Panc1 (cell line): ENCODE results near the gene JAZF1. TPM values are rescaled to one million over a fixed set of nuclear protein-coding genes. Genes with fewer than 3 reads are reported as not detected.
A peak's percentile ranks its signal among the peaks of the same experiment; 100 is the strongest.

Experiments used
- ATAC-seq: fragments of 200-7000 bp; cut with Tn5 transposase; 2 replicates; pipeline ENCODE4 v1.9.1; 2020; ENCODE audit warnings: mild to moderate bottlenecking, moderate library complexity
- BruUV-seq: library from RNA; stranded (reverse); fragments of 400-500 nt; replicated peaks from 2 replicates; lab custom pipeline; 2021; lab: Mats Ljungman, UMichigan
- CTCF ChIA-PET: fragments of 300-600 bp; sonication (Branson Sonifier 250); formaldehyde crosslinking; loops from one replicate; lab custom pipeline; 2022; ENCODE audit warnings: antibody characterized with exemption; lab: Charles Lee
- POLR2A ChIA-PET: fragments of 300-600 bp; sonication (Branson Sonifier 250); formaldehyde crosslinking; loops from one replicate; lab custom pipeline; 2022; ENCODE audit warnings: antibody characterized with exemption; lab: Charles Lee
- DNase-seq: peaks from one replicate; pipeline ENCODE4 v3.0.0-alpha.2; 2010; ENCODE audit warnings: low read depth, low spot score
- H3K27ac ChIP-seq: 2 replicates; pipeline ENCODE4 v1.5.1; 2011; ENCODE audit warnings: mild to moderate bottlenecking, low read length, inconsistent platforms
- H3K27me3 ChIP-seq: fragments of 200-500 bp; sonication (Bioruptor generic); 2 replicates; pipeline ENCODE4 v1.6.0; 2014; ENCODE audit warnings: low read length, inconsistent platforms; ENCODE audit not compliant: control insufficient read depth, insufficient read depth
- H3K36me3 ChIP-seq: fragments of 200-500 bp; sonication (Bioruptor generic); 2 replicates; pipeline ENCODE4 v1.5.1; 2014; ENCODE audit warnings: inconsistent platforms, mild to moderate bottlenecking, low read length, moderate library complexity; ENCODE audit not compliant: control insufficient read depth, insufficient read depth
- H3K4me1 ChIP-seq: 2 replicates; pipeline ENCODE4 v1.5.1; 2011; ENCODE audit warnings: inconsistent platforms, mild to moderate bottlenecking, low read length, moderate library complexity; ENCODE audit not compliant: control insufficient read depth, insufficient read depth
- H3K4me3 ChIP-seq, 2 experiments: 2 replicates each; pipeline ENCODE4 v1.5.1; 2011 to 2012; ENCODE audit warnings: low read depth in 2 of 2, low read length in 2 of 2, mild to moderate bottlenecking in 2 of 2, inconsistent platforms in 1 of 2, moderate library complexity in 1 of 2
- H3K9me3 ChIP-seq: fragments of 200-500 bp; sonication (Bioruptor generic); 2 replicates; pipeline ENCODE4 v1.5.1; 2014; ENCODE audit warnings: low read depth, mild to moderate bottlenecking, inconsistent platforms, low read length, moderate library complexity; ENCODE audit not compliant: control insufficient read depth, insufficient read depth
- POLR2AphosphoS5 ChIP-seq: IDR thresholded peaks from 2 replicates; pipeline ENCODE4 v1.6.1; 2012; ENCODE audit warnings: mild to moderate bottlenecking, low read depth, low read length, moderate library complexity
- REST ChIP-seq, 2 experiments: IDR thresholded peaks; 2 replicates each; pipeline ENCODE4 v1.6.1; 2011 to 2012; ENCODE audit warnings: low read depth in 2 of 2, control low read depth in 1 of 2, low read length in 1 of 2, mild to moderate bottlenecking in 1 of 2, moderate library complexity in 1 of 2; ENCODE audit not compliant: insufficient read depth in 1 of 2
- SIN3A ChIP-seq: IDR thresholded peaks from 2 replicates; pipeline ENCODE4 v1.6.1; 2012; ENCODE audit warnings: low read depth, mild to moderate bottlenecking, low read length, moderate library complexity, borderline replicate concordance; ENCODE audit not compliant: insufficient read depth
- TCF7L2 ChIP-seq: IDR thresholded peaks from 2 replicates; pipeline ENCODE4 v1.6.1; 2011; ENCODE audit warnings: mild to moderate bottlenecking, low read depth, low read length, inconsistent platforms
- in situ Hi-C: cut with HindIII; loops from 2 replicates; pipeline ENCODE4 v1.10.0; 2016; ENCODE audit warnings: low sequenced_read_pairs, low pct_unique_long_range_greater_than_20kb
- intact Hi-C: fragments of 100-400 bp; cut with micrococcal nuclease; formaldehyde crosslinking; loops from one replicate; pipeline ENCODE4 v1.10.0; 2022; ENCODE audit not compliant: unreplicated experiment
- total RNA-seq: library from RNA; stranded (reverse); gene quantifications from one replicate; pipeline ENCODE4 v1.2.1, GENCODE V29; 2021; ENCODE audit not compliant: unreplicated experiment
- TF ChIP-seq, protein P1 (sequence below): fragments of 450-650 bp; IDR thresholded peaks from 2 replicates; pipeline ENCODE4 v1.5.1; 2017; ENCODE audit warnings: mild to moderate bottlenecking

Gene JAZF1
- total RNA-seq, 1 experiment from 2014 or later = 8.8 TPM

GRCh38 chr7:28107960-28108359, 72.6 kb downstream of the JAZF1 start:
- intact Hi-C loops = no loop called here
- no peaks in the 10 kb centered on the region for H3K9me3 ChIP-seq
- 0 out of 2 replicates have a peak, but pooled peaks cover 9% of the 10 kb centered on the region for H3K4me1 ChIP-seq
- POLR2A ChIA-PET = interaction anchor here (0.6 kb wide), 1 partner anchor 20 kb away, joined by 3 read pairs; no protein-coding TSS in a partner anchor
- DNase-seq (no peak), ATAC-seq (peak; percentile 67; the same call in 1 of the 2 replicates)
- BruUV-seq = no TSS peak
- TF ChIP-seq SIN3A (no peak), REST (IDR thresholded peaks at IDR 0.05; ENCODE audit: insufficient read depth in 1 of 2, low read depth in 2 of 2, low read length in 1 of 2) (no peak), POLR2AphosphoS5 (no peak), TCF7L2 (no peak)
- TF ChIP-seq, protein P1, sequence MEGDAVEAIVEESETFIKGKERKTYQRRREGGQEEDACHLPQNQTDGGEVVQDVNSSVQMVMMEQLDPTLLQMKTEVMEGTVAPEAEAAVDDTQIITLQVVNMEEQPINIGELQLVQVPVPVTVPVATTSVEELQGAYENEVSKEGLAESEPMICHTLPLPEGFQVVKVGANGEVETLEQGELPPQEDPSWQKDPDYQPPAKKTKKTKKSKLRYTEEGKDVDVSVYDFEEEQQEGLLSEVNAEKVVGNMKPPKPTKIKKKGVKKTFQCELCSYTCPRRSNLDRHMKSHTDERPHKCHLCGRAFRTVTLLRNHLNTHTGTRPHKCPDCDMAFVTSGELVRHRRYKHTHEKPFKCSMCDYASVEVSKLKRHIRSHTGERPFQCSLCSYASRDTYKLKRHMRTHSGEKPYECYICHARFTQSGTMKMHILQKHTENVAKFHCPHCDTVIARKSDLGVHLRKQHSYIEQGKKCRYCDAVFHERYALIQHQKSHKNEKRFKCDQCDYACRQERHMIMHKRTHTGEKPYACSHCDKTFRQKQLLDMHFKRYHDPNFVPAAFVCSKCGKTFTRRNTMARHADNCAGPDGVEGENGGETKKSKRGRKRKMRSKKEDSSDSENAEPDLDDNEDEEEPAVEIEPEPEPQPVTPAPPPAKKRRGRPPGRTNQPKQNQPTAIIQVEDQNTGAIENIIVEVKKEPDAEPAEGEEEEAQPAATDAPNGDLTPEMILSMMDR = no peak
- no peak overlapping the region for H3K27ac ChIP-seq
- no peaks in the 10 kb centered on the region for H3K36me3 ChIP-seq
- H3K27me3 ChIP-seq = no peaks in the 10 kb centered on the region
- in situ Hi-C loops = no loop called here
- CTCF ChIA-PET = no interaction called here
- H3K4me3 ChIP-seq = no peak overlapping the region

DNA sequence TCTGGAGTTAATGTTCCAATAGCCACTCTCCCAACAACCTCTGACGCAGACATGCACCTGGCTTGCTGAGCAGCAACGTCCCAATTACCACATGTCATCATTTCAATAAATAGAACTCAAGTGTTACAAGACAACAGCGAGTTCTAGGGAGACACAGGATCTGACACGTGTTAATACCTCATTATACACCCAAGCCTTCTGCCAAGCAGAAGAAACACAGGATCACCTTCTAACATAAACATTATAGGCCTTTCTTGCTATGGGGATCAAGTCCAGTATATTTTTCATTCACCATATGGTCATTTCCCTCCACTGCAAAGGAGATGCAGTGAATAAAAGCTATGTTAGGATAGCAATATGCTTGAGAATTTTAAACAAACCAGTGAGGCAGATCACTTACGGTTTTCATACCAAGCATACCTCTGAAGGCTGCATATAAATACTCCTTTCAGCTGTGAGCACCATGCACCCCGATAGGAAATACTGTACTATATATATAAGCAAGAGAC, 74.2 kb downstream of the JAZF1 start:
- Histone ChIP-seq H3K4me1 (0 out of 2 replicates have a peak, but pooled peaks cover 9% of the 10 kb centered on the region), H3K27me3 (no peaks in the 10 kb centered on the region), H3K36me3 (no peaks in the 10 kb centered on the region), H3K4me3 (no peak overlapping the region), H3K27ac (peak overlapping the region; percentile 13; the same call in 1 of the 2 replicates), H3K9me3 (no peaks in the 10 kb centered on the region)
- intact Hi-C loops = no loop called here
- in situ Hi-C loops = no loop called here
- no peak for DNase-seq
- TF ChIP-seq, protein P1 = no peak
- no peak for TF ChIP-seq SIN3A
- no peak for TF ChIP-seq TCF7L2
- TF ChIP-seq POLR2AphosphoS5 = no peak
- no peak for TF ChIP-seq REST (IDR thresholded peaks at IDR 0.05; ENCODE audit: insufficient read depth in 1 of 2, low read depth in 2 of 2, low read length in 1 of 2)
- POLR2A ChIA-PET = no interaction called here
- ATAC-seq = no peak
- no TSS peak for BruUV-seq
- CTCF ChIA-PET = interaction anchor here (0.6 kb wide), 1 partner anchor 185 kb away, joined by 6 read pairs; no protein-coding TSS in a partner anchor
